ENCODE results near the gene ART3.

- TF ChIP-seq CTCF (conservative IDR thresholded peaks at IDR 0.05; ENCODE audit: low read length) (no peak), EZH2phosphoT487 (IDR thresholded peaks at IDR 0.05; ENCODE audit: borderline replicate concordance, low read depth, low read length) (no peak)
Observed at GRCh38 chr4:76072760-76073159, 1.7 kb upstream of the ART3 start.

All from OCI-LY7 (cell line).